Cortex of kidney (tissue), 1 donor: ENCODE measurements around the gene FARS2.
"Not testable (repeated sequence)": the region's sequence is repeated elsewhere in the genome, so short reads cannot be mapped to it uniquely, and the experiment has no call there.

Experiments used
- DNase-seq: peaks from one replicate; lab custom pipeline; 2025; lab: John Stamatoyannopoulos, UW

The FARS2 gene

DNA sequence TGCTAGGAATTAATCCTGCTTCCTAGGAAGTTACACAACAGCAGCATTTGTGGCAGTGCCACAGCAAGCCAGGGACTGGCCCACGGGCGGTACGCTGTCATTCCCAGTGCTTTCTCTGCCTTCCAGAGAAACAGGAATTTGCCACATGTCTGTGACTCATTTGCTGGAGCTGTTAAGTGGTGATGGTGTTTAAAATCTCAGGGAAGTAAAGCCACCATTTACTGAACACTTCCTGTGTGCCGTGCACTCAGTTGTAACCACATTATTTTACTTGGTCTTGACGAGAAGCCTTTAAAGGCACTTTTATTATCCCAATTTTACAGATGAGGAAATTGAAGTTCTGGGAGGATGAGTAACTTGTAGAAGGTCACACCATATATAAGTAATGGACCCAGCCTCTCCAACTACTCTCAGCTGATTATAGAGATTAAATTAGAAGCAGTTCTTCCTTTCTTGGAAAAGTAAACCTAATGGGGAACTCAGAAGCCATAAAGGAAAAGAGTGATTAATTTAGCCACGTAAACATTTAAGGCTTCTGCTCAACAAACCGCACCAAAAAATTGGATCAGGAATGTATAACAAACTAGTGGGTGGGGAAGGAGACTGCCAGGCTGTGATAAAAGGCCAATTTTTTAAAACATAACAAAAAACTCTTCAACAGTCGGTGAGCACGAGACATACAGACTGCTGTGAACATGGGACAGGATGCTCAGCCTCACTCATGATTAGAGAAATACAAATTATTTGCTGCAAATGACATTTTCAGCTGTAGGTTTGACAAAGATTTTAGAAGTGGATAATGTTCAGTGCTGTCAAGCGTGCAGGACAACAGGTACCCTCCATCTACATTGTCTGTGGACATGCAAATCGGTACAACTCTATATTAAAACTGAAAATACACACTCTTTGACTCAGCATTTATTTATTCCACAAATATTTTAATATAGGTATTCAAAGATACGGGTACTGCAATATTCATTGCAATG lies 434.2 kb downstream of the FARS2 start:
- no peak for DNase-seq

- no peak for DNase-seq
These were observed 436.2 kb downstream of the FARS2 start for GRCh38 chr6:5697508-5697907.

GRCh38 chr6:5698318-5698717 lies 437.0 kb downstream of the FARS2 start:
- no peak for DNase-seq

DNA sequence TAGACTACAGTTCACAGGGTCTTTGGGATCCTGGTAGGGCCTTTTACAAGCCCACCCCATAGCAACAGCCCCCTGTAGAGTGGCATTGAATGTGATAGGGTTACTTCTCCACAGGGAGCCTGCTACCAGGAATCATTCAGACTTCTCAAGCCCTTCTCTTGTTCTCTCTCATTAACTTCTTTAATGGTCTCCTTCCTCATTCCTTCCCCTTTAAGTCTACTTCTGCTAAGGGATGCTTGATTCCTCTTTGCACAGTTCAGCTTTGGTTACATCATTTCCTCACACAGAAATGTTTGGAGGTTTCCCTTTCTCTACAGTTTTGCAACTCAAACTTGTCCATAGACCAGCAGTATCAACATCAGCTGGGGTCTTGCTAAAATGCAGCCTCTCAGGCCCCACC lies 437.8 kb downstream of the FARS2 start:
- not testable (repeated sequence) for DNase-seq

GRCh38 chr6:5701174-5701573 lies 439.9 kb downstream of the FARS2 start:
- no peak for DNase-seq

GRCh38 chr6:5704708-5705107 lies 443.4 kb downstream of the FARS2 start:
- no peak for DNase-seq

DNA sequence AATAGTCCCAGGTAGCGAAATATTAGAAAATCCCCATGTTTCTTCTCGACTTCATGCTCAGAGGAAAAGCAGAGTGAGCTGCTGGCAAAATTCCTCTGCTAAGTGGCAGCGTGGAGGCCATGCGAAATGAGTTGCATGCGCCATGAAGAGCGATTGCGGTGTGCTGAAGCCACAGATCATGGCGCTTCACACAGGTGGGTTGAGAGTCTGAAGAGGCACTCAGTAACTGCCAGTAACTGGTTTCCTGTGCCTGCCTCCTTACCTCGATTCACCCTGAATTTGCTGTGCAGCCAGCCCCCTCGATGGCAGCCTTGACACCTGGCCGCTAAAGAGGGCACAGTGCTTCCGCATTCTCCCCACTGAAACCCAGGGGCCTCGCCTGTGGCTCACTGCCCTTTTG lies 443.9 kb downstream of the FARS2 start:
- DNase-seq = no peak

DNA sequence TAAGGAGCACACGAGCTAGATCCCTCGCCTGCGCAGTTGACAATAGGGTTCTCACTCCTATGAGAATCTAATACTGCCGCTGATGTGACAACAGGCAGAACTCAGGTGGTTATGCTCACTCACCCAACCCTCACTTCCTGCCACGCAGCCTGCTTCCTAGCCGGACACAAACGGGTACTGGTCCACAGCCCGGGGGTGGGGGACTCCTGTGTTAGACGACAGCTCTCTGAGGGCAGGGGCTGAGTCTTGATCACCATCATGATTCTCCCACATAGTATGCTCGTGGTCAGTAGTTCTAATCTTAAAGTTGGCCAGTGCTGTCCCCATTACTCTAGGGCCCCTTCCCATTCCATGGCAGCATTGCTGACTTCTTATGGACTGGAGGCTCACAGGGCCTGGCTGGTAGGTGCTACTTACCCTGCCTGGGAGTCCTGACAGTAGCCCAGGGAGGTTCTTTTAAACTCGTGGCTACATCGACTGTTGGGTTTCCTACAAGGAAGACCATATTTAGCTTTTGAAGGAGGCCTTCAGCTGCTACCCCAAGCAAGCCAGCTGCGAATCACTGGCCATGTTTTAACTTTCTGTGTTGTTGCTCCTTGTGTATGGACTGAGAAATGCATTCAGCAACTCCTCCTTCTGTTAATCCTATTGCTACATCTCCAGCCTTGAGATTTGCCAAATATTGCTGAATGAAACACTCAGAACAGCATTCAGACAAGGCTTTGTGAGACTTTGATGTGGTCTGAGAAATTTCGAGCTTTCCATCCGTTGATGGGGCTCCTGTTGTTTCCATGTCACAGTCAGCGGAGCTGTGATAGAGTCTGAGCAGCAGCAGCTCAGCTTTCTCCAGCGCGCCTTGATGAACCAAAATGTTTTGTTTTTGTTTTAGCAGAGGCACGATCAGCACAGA lies 445.1 kb downstream of the FARS2 start:
- no peak for DNase-seq

DNA sequence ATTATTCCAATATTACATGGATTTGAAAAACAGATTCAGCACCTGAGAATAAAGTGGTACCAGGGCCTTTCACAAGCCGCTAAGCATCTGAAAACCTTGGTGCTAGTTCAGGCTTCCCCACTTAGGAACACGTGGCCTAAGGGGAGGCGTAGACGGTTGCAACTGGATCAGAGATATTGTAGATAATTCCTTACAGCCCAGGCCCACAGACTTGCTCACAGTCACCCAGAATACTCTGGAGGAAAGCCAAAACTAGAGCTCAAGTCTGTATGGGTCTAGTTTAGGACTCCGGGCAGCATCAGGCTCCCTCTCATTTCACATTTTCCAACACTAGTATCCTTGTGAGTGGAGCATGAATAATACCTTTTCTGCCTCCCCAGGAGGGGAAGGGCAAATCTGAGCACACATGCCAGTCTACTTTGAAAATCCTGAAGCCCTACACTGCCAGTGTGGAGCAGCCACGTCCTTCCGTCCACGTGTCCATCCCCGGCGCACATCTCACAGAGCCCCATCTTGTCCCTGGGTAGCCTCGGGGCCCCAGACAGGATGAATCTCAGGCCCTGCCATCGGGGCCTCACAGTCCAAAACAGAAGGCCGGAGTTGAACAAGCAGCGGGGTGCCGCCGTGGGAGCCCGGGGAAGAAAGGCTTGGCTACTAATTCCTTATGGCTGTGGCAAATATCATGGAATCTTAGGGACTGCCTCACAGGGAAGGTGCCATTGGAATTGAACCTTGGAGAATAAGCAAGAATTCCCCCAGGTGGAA lies 446.1 kb downstream of the FARS2 start:
- no peak for DNase-seq

DNA sequence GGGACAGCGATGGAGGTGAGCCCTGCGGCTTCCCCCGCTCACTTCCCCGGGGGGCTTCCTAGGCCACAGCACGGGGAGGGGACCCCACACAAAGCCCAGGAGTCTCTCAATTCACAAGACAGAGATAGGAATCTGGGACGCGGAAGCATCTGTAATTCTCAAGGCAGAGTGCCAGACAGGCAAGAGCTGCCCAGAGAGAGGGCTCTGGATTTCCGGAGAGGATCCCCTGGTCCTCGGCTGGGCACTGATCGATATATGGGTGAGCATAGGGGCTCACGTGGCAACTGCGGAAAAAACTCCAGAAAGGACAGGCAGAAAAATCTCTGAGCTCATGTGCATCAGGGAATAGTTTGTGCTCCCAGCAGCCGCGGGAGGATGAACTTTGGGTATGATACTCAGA lies 449.2 kb downstream of the FARS2 start:
- DNase-seq = no peak

DNA sequence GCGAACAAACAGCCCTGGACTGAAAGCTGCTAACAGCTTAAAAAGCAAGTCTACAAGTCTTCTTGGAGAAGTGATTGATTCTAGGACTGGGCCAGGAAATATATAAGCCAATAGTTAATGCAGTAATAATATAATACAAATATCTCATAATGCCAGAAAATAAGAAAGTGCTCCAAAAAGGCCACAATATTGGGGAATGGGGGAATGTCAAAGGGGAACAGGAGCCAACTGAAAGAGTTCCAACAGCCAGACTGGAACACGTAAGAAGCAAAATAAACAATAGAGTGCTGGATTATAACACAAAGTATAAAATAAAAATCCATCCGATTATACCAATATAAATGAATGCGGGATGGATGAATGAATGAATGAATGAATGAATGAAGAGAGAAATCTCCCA lies 449.6 kb downstream of the FARS2 start:
- DNase-seq = no peak

DNA sequence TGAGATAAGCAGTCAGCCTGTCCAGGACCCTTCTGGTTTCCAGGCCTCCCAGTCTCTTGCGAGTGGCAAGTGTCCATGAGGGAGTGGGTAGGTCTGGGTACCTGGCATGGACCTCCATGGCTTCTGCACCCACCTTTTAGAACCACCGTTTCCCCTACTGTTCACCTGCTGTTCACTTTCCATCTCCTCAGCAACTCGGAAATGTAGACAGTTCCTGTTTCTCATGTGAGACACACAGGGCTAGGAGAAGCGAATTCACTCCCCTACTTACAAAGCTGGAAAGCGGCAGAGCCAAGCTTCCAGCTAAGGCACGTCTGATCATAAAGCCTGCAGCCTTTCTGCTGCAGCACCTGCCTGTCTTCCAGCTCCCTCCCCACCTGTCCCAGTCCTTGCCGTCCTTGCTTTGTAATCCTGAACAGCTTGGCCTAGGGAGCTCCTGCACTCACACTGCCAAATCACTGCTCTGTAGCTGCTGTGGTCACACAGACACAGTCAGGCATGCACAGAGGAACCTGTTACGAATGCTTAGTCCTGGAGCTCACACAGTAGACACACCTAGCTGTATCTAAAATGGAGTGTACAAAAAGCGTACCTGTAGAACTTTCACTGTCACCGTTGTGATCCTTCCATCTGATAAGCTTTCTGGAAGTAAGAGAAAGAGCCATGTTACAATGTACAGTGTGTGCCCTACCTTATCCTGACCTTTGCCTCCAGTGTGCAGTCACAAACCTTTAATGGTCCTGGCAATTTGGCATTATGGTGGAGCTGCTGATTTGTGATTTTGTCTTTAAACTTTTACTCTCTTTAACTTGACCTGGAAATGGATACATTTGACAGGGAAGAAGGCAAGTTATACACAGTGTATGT lies 451.3 kb downstream of the FARS2 start:
- DNase-seq = no peak

- DNase-seq = no peak
These were observed 452.2 kb downstream of the FARS2 start for GRCh38 chr6:5713519-5713918.

- no peak for DNase-seq
These were observed 457.1 kb downstream of the FARS2 start for GRCh38 chr6:5718231-5718947.

GRCh38 chr6:5723841-5724691 lies 462.8 kb downstream of the FARS2 start:
- no peak for DNase-seq

- no peak for DNase-seq
These were observed 463.6 kb downstream of the FARS2 start for GRCh38 chr6:5724911-5725310.

DNA sequence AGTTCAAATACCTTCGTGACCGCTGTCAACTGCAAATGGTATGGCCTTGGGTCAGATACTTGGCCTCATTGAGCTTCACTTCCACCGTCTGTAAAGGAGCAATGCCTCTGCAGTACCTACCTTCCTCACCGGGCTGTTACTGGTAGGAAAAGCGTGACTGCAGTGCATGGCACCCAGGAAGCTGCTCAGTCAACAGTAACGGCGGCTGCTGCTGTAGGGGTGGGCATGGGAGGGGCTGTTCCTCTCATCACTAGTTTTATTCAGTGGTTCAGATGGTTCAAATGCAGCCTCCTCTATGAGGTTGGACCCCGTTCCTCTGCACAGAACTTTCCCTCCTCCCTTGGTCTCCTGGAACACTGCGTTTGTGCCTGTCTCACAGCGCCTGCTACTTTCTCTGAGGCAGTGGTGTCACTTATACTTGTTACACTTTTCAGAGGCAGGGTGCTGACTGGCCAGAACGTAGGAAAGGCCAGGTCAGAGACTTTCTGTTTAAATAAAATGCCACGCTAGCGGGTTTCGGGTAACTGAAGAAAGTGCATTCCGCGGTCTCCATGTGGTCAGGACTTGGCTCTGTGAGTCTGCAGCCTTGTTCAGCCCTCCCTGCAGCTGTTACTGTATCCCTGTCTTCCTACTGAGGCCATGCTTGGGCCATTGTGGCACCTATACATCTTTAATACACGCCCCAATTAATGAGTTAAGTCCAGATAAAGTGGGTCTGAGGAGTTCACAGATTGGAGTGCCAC lies 465.8 kb downstream of the FARS2 start:
- no peak for DNase-seq

- no peak for DNase-seq
These were observed 467.2 kb downstream of the FARS2 start for GRCh38 chr6:5728351-5729079.
